Spleen (tissue), 11 donors: ENCODE data around the gene LATS1. TPM values are rescaled to one million over a fixed set of nuclear protein-coding genes. Genes with fewer than 3 reads are reported as not detected.

Experiments used
- DNase-seq: peaks from one replicate; pipeline ENCODE4 v3.0.0-alpha.2; 2020
- H3K27ac ChIP-seq, 8 donors: fragments of 200-600 bp; sonication (generic) in 7 of 8; 1 replicate in 4 of 8; 2 replicates in 4 of 8; pipeline versions ENCODE4 v1.5.0 to v1.8.0; 2016 to 2021; ENCODE audit warnings: inconsistent platforms in 4 of 8, mild to moderate bottlenecking in 4 of 8, moderate library complexity in 1 of 8
- H3K27me3 ChIP-seq, 7 donors: fragments of 200-600 bp; sonication (generic) in 6 of 7; replicated peaks in 1 of 7; 1 replicate in 4 of 7; 2 replicates in 3 of 7; pipeline versions ENCODE4 v1.5.0 to v1.8.0; 2016 to 2021; ENCODE audit warnings: inconsistent platforms in 3 of 7, mild to moderate bottlenecking in 1 of 7
- H3K36me3 ChIP-seq, 6 donors: fragments of 200-600 bp; sonication (generic) in 5 of 6; 1 replicate in 4 of 6; 2 replicates in 2 of 6; pipeline versions ENCODE4 v1.5.0 to v1.8.0; 2016 to 2021; ENCODE audit warnings: inconsistent platforms in 2 of 6
- H3K4me1 ChIP-seq, 6 donors: fragments of 200-600 bp; sonication (generic) in 5 of 6; 1 replicate in 3 of 6; 2 replicates in 3 of 6; pipeline versions ENCODE4 v1.5.0 to v1.8.0; 2016 to 2021; ENCODE audit warnings: inconsistent platforms in 3 of 6
- H3K4me3 ChIP-seq, 8 donors: fragments of 200-600 bp; sonication (generic) in 7 of 8; 1 replicate in 4 of 8; 2 replicates in 4 of 8; pipeline versions ENCODE4 v1.5.0 to v1.8.0; 2016 to 2021; ENCODE audit warnings: inconsistent platforms in 4 of 8, mild to moderate bottlenecking in 4 of 8, moderate library complexity in 2 of 8
- H3K9me3 ChIP-seq, 8 donors: fragments of 200-600 bp; sonication (generic) in 7 of 8; 1 replicate in 4 of 8; 2 replicates in 4 of 8; pipeline versions ENCODE4 v1.5.0 to v1.8.0; 2016 to 2021; ENCODE audit warnings: inconsistent platforms in 4 of 8
- CTCF ChIP-seq, 11 experiments: fragments of 200-600 bp in 7 of 11; fragments of 450-650 bp in 4 of 11; sonication (generic) in 4 of 11; IDR thresholded peaks in 8 of 11; conservative IDR thresholded peaks in 3 of 11; 1 replicate in 7 of 11; 2 replicates in 4 of 11; pipeline versions ENCODE4 v1.4.0 to v1.8.0; 2016 to 2021; ENCODE audit warnings: antibody characterized with exemption in 11 of 11, inconsistent platforms in 4 of 11, mild to moderate bottlenecking in 1 of 11
- POLR2A ChIP-seq, 3 donors: fragments of 450-650 bp; IDR thresholded peaks; one replicate each; pipeline ENCODE4 v1.5.1; 2017; ENCODE audit warnings: antibody characterized with exemption in 3 of 3, mild to moderate bottlenecking in 1 of 3
- POLR2AphosphoS5 ChIP-seq, 3 donors: sonication (generic); formaldehyde crosslinking; IDR thresholded peaks; one replicate each; pipeline ENCODE4 v1.5.1; 2017; ENCODE audit warnings: antibody characterized with exemption in 3 of 3
- WGBS, 5 donors: extraction: QIAGEN DNeasy Blood & Tissue Kit in 3 of 5; methylation state at CpG; one replicate each; pipeline versions ENCODE4 v1.1.5 to v1.1.7; 2013 to 2018; 5-methylcytosine and 5-hydroxymethylcytosine counted together
- intact Hi-C: fragments of 100-400 bp; cut with DNase I; formaldehyde crosslinking; loops from one replicate; pipeline ENCODE4 v1.15.0; 2023; ENCODE audit warnings: low total_unique reads
- polyA plus RNA-seq, 3 donors: library from polyadenylated mRNA; stranded (reverse); fragments of 200-250 nt; gene quantifications; one replicate each; pipeline ENCODE4 v1.2.1, GENCODE V29; 2013
- total RNA-seq, 7 donors: library from RNA; depleted of rRNA in 3 of 7; stranded (reverse); fragments of >200 nt in 3 of 7; fragmentation: NEBNext Ultra II Directional in 4 of 7; extraction: Animal tissue kit (Norgen Biotek cat#: 25700) in 4 of 7; gene quantifications; one replicate each; pipeline versions ENCODE4 v1.1.0 to v1.2.1, GENCODE V29; 2016 to 2021
- donor health status: healthy with polysubstance abuse.
- donor health status: DM: no; HTN: no; CAD: no; lungs with moderate emphysema.
- donor health status: DM: no; HTN: no; CAD: no.
- donor health status: Bipolar disorder and iron deficiency.
- donor health status: healthy.
- donor health status: DM: no; HTN: no; CAD: no.
- donor health status: DM: yes; HTN: yes; CAD: no.

LATS1 gene
- total and polyA plus RNA-seq, 10 donors, result 5.0 to 40.9 (median 33.5) TPM

- H3K27me3 ChIP-seq, result no peaks in the 10 kb centered on the region
- H3K36me3 ChIP-seq, result peaks cover 0 to 83% (median 47%) of the 10 kb centered on the region in 6 donors
- TF ChIP-seq POLR2AphosphoS5 (IDR thresholded peaks at IDR 0.05) (no peak), POLR2A (IDR thresholded peaks at IDR 0.05) (no peak), CTCF (IDR thresholded peaks at IDR 0.05 in 8 of 11, conservative IDR thresholded peaks at IDR 0.05 in 3 of 11) (no peak)
- DNase-seq, result no peak
- 88 to 96% (median 95%) methylated on average over 4 of the region's 4 CpGs for WGBS, 5 donors
- intact Hi-C loops, result no loop called here
- H3K4me1 ChIP-seq, result no peaks in the 10 kb centered on the region
- no peaks in the 10 kb centered on the region for H3K9me3 ChIP-seq
- H3K27ac ChIP-seq, result no peak overlapping the region
- no peak overlapping the region for H3K4me3 ChIP-seq
Measured at GRCh38 chr6:149660028-149660427, 57.9 kb downstream of the LATS1 start.

- intact Hi-C loops, result no loop called here
- H3K4me3 ChIP-seq, result no peak overlapping the region
- DNase-seq, result no peak
- H3K4me1 ChIP-seq, result no peaks in the 10 kb centered on the region
- no peaks in the 10 kb centered on the region for H3K27me3 ChIP-seq
- no peaks in the 10 kb centered on the region for H3K9me3 ChIP-seq
- peaks cover 0 to 57% (median 25%) of the 10 kb centered on the region in 6 donors for H3K36me3 ChIP-seq
- WGBS, 5 donors, result 95 to 99% (median 98%) methylated on average over 5 of the region's 5 CpGs
- H3K27ac ChIP-seq, result no peak overlapping the region
- no peak for TF ChIP-seq POLR2A (IDR thresholded peaks at IDR 0.05)
- no peak for TF ChIP-seq POLR2AphosphoS5 (IDR thresholded peaks at IDR 0.05)
- TF ChIP-seq CTCF (IDR thresholded peaks at IDR 0.05 in 8 of 11, conservative IDR thresholded peaks at IDR 0.05 in 3 of 11), result no peak
Measured at GRCh38 chr6:149657441-149657840, 60.5 kb downstream of the LATS1 start.

GRCh38 chr6:149651056-149651455 is 66.8 kb downstream of the LATS1 start:
- H3K27ac ChIP-seq, result no peak overlapping the region
- intact Hi-C loops, result no loop called here
- H3K4me3 ChIP-seq, result no peak overlapping the region
- H3K4me1 ChIP-seq, result peaks cover 6 to 33% (median 25%) of the 10 kb centered on the region in 6 donors
- H3K9me3 ChIP-seq, result no peaks in the 10 kb centered on the region
- DNase-seq, result no peak
- H3K27me3 ChIP-seq, result no peaks in the 10 kb centered on the region
- TF ChIP-seq CTCF (IDR thresholded peaks at IDR 0.05 in 8 of 11, conservative IDR thresholded peaks at IDR 0.05 in 3 of 11), result no peak
- TF ChIP-seq POLR2A (IDR thresholded peaks at IDR 0.05), result no peak
- no peak for TF ChIP-seq POLR2AphosphoS5 (IDR thresholded peaks at IDR 0.05)
- peaks cover 0 to under 1% (median 0%) of the 10 kb centered on the region in 6 donors for H3K36me3 ChIP-seq

GRCh38 chr6:149648148-149649145 is 69.5 kb downstream of the LATS1 start, which contains the start of gene KATNA1:
KATNA1 (minus strand) TSS chr6:149648714; CDS start chr6:149638547, 10,167 bp downstream.
- intact Hi-C loops, result loop anchor here (10.0 kb wide), 1 partner anchor 66 kb away; the partner anchor contains the start of gene LATS1

More at GRCh38 chr6:149648148-149649145, 69.5 kb downstream of the LATS1 start, which contains the start of gene KATNA1:
- Histone ChIP-seq H3K4me3 (peak within 1 kb of the TSS; percentile 77 to 95 (median 86)), H3K36me3 (no peaks in the 10 kb centered on the region), H3K4me1 (peaks cover 6 to 46% (median 30%) of the 10 kb centered on the region in 6 donors), H3K9me3 (no peaks in the 10 kb centered on the region), H3K27ac (peak within 1 kb of the TSS; percentile 76 to 92 (median 85)), H3K27me3 (no peaks in the 10 kb centered on the region)
- peak; percentile 96 for DNase-seq
- 0 to 1% (median 1%) methylated on average over 48 to 69 of the region's 69 CpGs for whole genome bisulfite sequencing, 5 donors
- TF ChIP-seq POLR2AphosphoS5 (IDR thresholded peaks at IDR 0.05) (peak; percentile 95 to 96 (median 96)), CTCF (IDR thresholded peaks at IDR 0.05 in 8 of 11, conservative IDR thresholded peaks at IDR 0.05 in 3 of 11) (peak in 4 of 11 experiments; percentile 7 to 28 (median 15)), POLR2A (IDR thresholded peaks at IDR 0.05) (peak in 2 of 3 donors; percentile 37 to 53)
